Upper lobe of left lung (tissue), 6 donors: Measurements from ENCODE around the gene GPR149. TPM values are rescaled to one million over a fixed set of nuclear protein-coding genes. Genes with fewer than 3 reads are reported as not detected.

Experiments used
- ATAC-seq, 2 donors: fragments of 200-7000 bp; cut with Tn5 transposase; one replicate each; pipeline ENCODE4 v1.9.1; 2022; ENCODE audit warnings: mild to moderate bottlenecking in 2 of 2, moderate library complexity in 2 of 2; ENCODE audit not compliant: low FRiP score in 2 of 2
- DNase-seq, 2 donors: peaks; one replicate each; pipeline ENCODE4 v3.0.0-alpha.2; 2019 to 2020
- H3K27ac ChIP-seq, 4 donors: fragments of 200-600 bp; sonication (generic); one replicate each; pipeline ENCODE4 v1.5.1; 2016 to 2019
- H3K27me3 ChIP-seq, 4 donors: fragments of 200-600 bp; sonication (generic); one replicate each; pipeline ENCODE4 v1.5.1; 2017 to 2019
- H3K36me3 ChIP-seq, 4 donors: fragments of 200-600 bp; sonication (generic); one replicate each; pipeline ENCODE4 v1.5.1; 2016 to 2019
- H3K4me1 ChIP-seq, 4 donors: fragments of 200-600 bp; sonication (generic); one replicate each; pipeline ENCODE4 v1.5.1; 2018 to 2019
- H3K4me3 ChIP-seq, 4 donors: fragments of 200-600 bp; sonication (generic); one replicate each; pipeline ENCODE4 v1.5.1; 2017 to 2019; ENCODE audit warnings: mild to moderate bottlenecking in 2 of 4, moderate library complexity in 1 of 4
- H3K9me3 ChIP-seq, 4 donors: fragments of 200-600 bp; sonication (generic); one replicate each; pipeline ENCODE4 v1.5.1; 2018 to 2019
- CTCF ChIP-seq, 6 experiments: fragments of 450-650 bp in 4 of 6; fragments of 200-600 bp in 2 of 6; sonication (generic) in 2 of 6; IDR thresholded peaks; one replicate each; pipeline ENCODE4 v1.5.1; 2016 to 2019; ENCODE audit warnings: antibody characterized with exemption in 6 of 6
- EP300 ChIP-seq, 4 donors: sonication (generic); formaldehyde crosslinking; IDR thresholded peaks; one replicate each; pipeline ENCODE4 v1.5.1; 2017; ENCODE audit warnings: antibody characterized with exemption in 4 of 4, control low read depth in 2 of 4
- POLR2A ChIP-seq, 4 donors: fragments of 450-650 bp; IDR thresholded peaks; one replicate each; pipeline ENCODE4 v1.5.1; 2016 to 2017; ENCODE audit warnings: antibody characterized with exemption in 4 of 4, mild to moderate bottlenecking in 2 of 4
- POLR2AphosphoS5 ChIP-seq, 2 donors: sonication (generic); formaldehyde crosslinking; IDR thresholded peaks; one replicate each; pipeline ENCODE4 v1.5.1; 2017; ENCODE audit warnings: antibody characterized with exemption in 2 of 2
- WGBS, 2 donors: methylation state at CpG; one replicate each; pipeline ENCODE4 v1.1.5; 2017 to 2018; 5-methylcytosine and 5-hydroxymethylcytosine counted together
- total RNA-seq, 6 donors: library from RNA; depleted of rRNA in 4 of 6; stranded (reverse); fragments of >200 nt in 4 of 6; gene quantifications; one replicate each; pipeline versions ENCODE4 v1.1.0 to v1.2.1, GENCODE V29; 2016 to 2021
- donor health status: DM: no; HTN: no; CAD: no; lungs with moderate emphysema.
- donor health status: DM: no; HTN: yes; CAD: no; lungs with severe emphysema.

GPR149 gene
- total RNA-seq, 6 donors from 2014 or later = not detected

- Histone ChIP-seq H3K27me3 (no peaks in the 10 kb centered on the region), H3K27ac (no peak overlapping the region), H3K9me3 (no peaks in the 10 kb centered on the region), H3K4me3 (no peak overlapping the region), H3K36me3 (no peaks in the 10 kb centered on the region), H3K4me1 (no peaks in the 10 kb centered on the region)
- TF ChIP-seq CTCF (IDR thresholded peaks at IDR 0.05) = no peak
- TF ChIP-seq POLR2A (IDR thresholded peaks at IDR 0.05) = no peak
- TF ChIP-seq POLR2AphosphoS5 (IDR thresholded peaks at IDR 0.05) = no peak
- TF ChIP-seq EP300 (IDR thresholded peaks at IDR 0.05) = no peak
- WGBS, 2 donors = 66 to 86% methylated on average over 2 of the region's 2 CpGs
- no peak for DNase-seq
- ATAC-seq = no peak
Observed at GRCh38 chr3:154345422-154346122, 84.4 kb downstream of the GPR149 start.

- Histone ChIP-seq H3K27ac (no peak overlapping the region), H3K9me3 (no peaks in the 10 kb centered on the region), H3K27me3 (no peaks in the 10 kb centered on the region), H3K4me1 (no peaks in the 10 kb centered on the region), H3K4me3 (no peak overlapping the region), H3K36me3 (no peaks in the 10 kb centered on the region)
- no peak for ATAC-seq
- 52% methylated on average over 4 of the region's 4 CpGs for WGBS, 2 donors
- DNase-seq = no peak
- no peak for TF ChIP-seq POLR2AphosphoS5 (IDR thresholded peaks at IDR 0.05)
- no peak for TF ChIP-seq EP300 (IDR thresholded peaks at IDR 0.05)
- TF ChIP-seq CTCF (IDR thresholded peaks at IDR 0.05) = no peak
- no peak for TF ChIP-seq POLR2A (IDR thresholded peaks at IDR 0.05)
Observed at GRCh38 chr3:154338570-154338969, 91.4 kb downstream of the GPR149 start.

GRCh38 chr3:154338008-154338407 is 92.0 kb downstream of the GPR149 start:
- Histone ChIP-seq H3K4me1 (no peaks in the 10 kb centered on the region), H3K4me3 (no peak overlapping the region), H3K36me3 (no peaks in the 10 kb centered on the region), H3K27ac (no peak overlapping the region), H3K9me3 (no peaks in the 10 kb centered on the region), H3K27me3 (no peaks in the 10 kb centered on the region)
- DNase-seq (no peak), ATAC-seq (no peak)
- TF ChIP-seq CTCF (IDR thresholded peaks at IDR 0.05) = no peak
- TF ChIP-seq POLR2AphosphoS5 (IDR thresholded peaks at IDR 0.05) = no peak
- TF ChIP-seq EP300 (IDR thresholded peaks at IDR 0.05) = no peak
- TF ChIP-seq POLR2A (IDR thresholded peaks at IDR 0.05) = no peak
- 91 to 92% methylated on average over 6 of the region's 6 CpGs for WGBS, 2 donors

GRCh38 chr3:154334973-154335420 is 95.0 kb downstream of the GPR149 start:
- no peak for TF ChIP-seq POLR2A (IDR thresholded peaks at IDR 0.05)
- TF ChIP-seq CTCF (IDR thresholded peaks at IDR 0.05) = peak in 4 of 6 experiments; percentile 26 to 59 (median 41)
- Histone ChIP-seq H3K27me3 (no peaks in the 10 kb centered on the region), H3K9me3 (no peaks in the 10 kb centered on the region), H3K4me3 (no peak overlapping the region), H3K36me3 (no peaks in the 10 kb centered on the region), H3K4me1 (no peaks in the 10 kb centered on the region), H3K27ac (no peak overlapping the region)
- 7 to 19% methylated on average over 3 of the region's 3 CpGs for WGBS, 2 donors
- no peak for ATAC-seq
- DNase-seq = no peak

GRCh38 chr3:154327871-154328270 is 102.1 kb downstream of the GPR149 start:
- H3K27ac ChIP-seq = no peak overlapping the region
- H3K27me3 ChIP-seq = no peaks in the 10 kb centered on the region
- peaks cover 10 to 13% (median 10%) of the 10 kb centered on the region in 4 donors for H3K4me1 ChIP-seq
- H3K36me3 ChIP-seq = no peaks in the 10 kb centered on the region
- no peak overlapping the region for H3K4me3 ChIP-seq
- TF ChIP-seq POLR2AphosphoS5 (IDR thresholded peaks at IDR 0.05) = no peak
- TF ChIP-seq CTCF (IDR thresholded peaks at IDR 0.05) = no peak
- TF ChIP-seq POLR2A (IDR thresholded peaks at IDR 0.05) = no peak
- TF ChIP-seq EP300 (IDR thresholded peaks at IDR 0.05) = no peak
- DNase-seq (no peak), ATAC-seq (no peak)
- no peaks in the 10 kb centered on the region for H3K9me3 ChIP-seq
